Erythroblast (primary cell): ENCODE data around the gene SLC25A22.

Experiments used
- GATA1 ChIP-seq: IDR thresholded peaks from 2 replicates; pipeline ENCODE4 v1.6.1; 2011; ENCODE audit warnings: low read depth, mild to moderate bottlenecking, control low read depth, low read length, moderate library complexity
- POLR2A ChIP-seq: IDR thresholded peaks from 2 replicates; pipeline ENCODE4 v1.6.1; 2011; ENCODE audit warnings: mild to moderate bottlenecking, low read length

- TF ChIP-seq POLR2A = no peak
- TF ChIP-seq GATA1 = no peak
These were observed 45.1 kb upstream of the SLC25A22 start for GRCh38 chr11:843086-843734.
